Neural cell (in vitro differentiated cells): ENCODE measurements around the gene OTOG. TPM values are rescaled to one million over a fixed set of nuclear protein-coding genes. Genes with fewer than 3 reads are reported as not detected.

ENCODE experiments used
- H2AFZ ChIP-seq: fragments of 200-600, 300-800 bp; sonication (generic), shearing (Covaris generic); 2 replicates; pipeline ENCODE4 v1.6.0; 2014; ENCODE audit warnings: low read depth, mild to moderate bottlenecking, antibody characterized with exemption, low read length, moderate library complexity
- H3F3A ChIP-seq: fragments of 200-600 bp; shearing (Covaris generic); 2 replicates; pipeline ENCODE4 v1.6.1; 2016; ENCODE audit warnings: mild to moderate bottlenecking, moderate library complexity, mixed read lengths, antibody characterized with exemption, low read length; ENCODE audit not compliant: insufficient read depth, poor library complexity, severe bottlenecking
- H3K27ac ChIP-seq: fragments of 200-600, 300-800 bp; sonication (generic), shearing (Covaris generic); 2 replicates; pipeline ENCODE4 v1.5.1; 2014; ENCODE audit warnings: mild to moderate bottlenecking, low read length, moderate library complexity
- H3K27me3 ChIP-seq: fragments of 300-800, 200-600 bp; sonication (generic), shearing (Covaris generic); 2 replicates; pipeline ENCODE4 v1.6.0; 2014; ENCODE audit warnings: mild to moderate bottlenecking, low read depth, low read length, moderate library complexity; ENCODE audit not compliant: insufficient read depth
- H3K36me3 ChIP-seq: fragments of 300-800, 200-600 bp; sonication (generic), shearing (Covaris generic); 2 replicates; pipeline ENCODE4 v1.5.1; 2014; ENCODE audit warnings: mild to moderate bottlenecking, antibody characterized with exemption, low read length, moderate library complexity; ENCODE audit not compliant: insufficient read depth
- H3K4me2 ChIP-seq: fragments of 300-800, 200-600 bp; sonication (generic), shearing (Covaris generic); 2 replicates; pipeline ENCODE4 v1.6.0; 2014; ENCODE audit warnings: mild to moderate bottlenecking, low read length
- H3K4me3 ChIP-seq: fragments of 300-800, 200-600 bp; sonication (generic), shearing (Covaris generic); 2 replicates; pipeline ENCODE4 v1.5.1; 2014; ENCODE audit warnings: mild to moderate bottlenecking, low read length, moderate library complexity
- H3K79me2 ChIP-seq: fragments of 200-600 bp; shearing (Covaris generic); replicated peaks from 2 replicates; pipeline ENCODE4 v1.6.0; 2014; ENCODE audit warnings: mild to moderate bottlenecking, low read length, moderate library complexity; ENCODE audit not compliant: insufficient read depth
- H3K9ac ChIP-seq: fragments of 300-800, 200-600 bp; sonication (generic), shearing (Covaris generic); 2 replicates; pipeline ENCODE4 v1.6.1; 2016; ENCODE audit warnings: mild to moderate bottlenecking, low read length, mixed read lengths
- H3K9me2 ChIP-seq: fragments of 200-600 bp; shearing (Covaris generic); 2 replicates; pipeline ENCODE4 v1.6.1; 2016; ENCODE audit warnings: mild to moderate bottlenecking, low read length, mixed read lengths; ENCODE audit not compliant: insufficient read depth
- H3K9me3 ChIP-seq: fragments of 200-600, 300-800 bp; sonication (generic), shearing (Covaris generic); 2 replicates; pipeline ENCODE4 v1.6.1; 2016; ENCODE audit warnings: mild to moderate bottlenecking, mixed run types, low read length, moderate library complexity, mixed read lengths
- H4K20me1 ChIP-seq: fragments of 200-600 bp; shearing (Covaris generic); 2 replicates; pipeline ENCODE4 v1.6.1; 2016; ENCODE audit warnings: mild to moderate bottlenecking, mixed run types; ENCODE audit not compliant: insufficient read depth
- CTCF ChIP-seq: fragments of 450-650 bp; IDR thresholded peaks from 2 replicates; pipeline ENCODE4 v1.5.1; 2014; ENCODE audit warnings: antibody characterized with exemption, mild to moderate bottlenecking, moderate library complexity; ENCODE audit not compliant: poor library complexity, severe bottlenecking
- EP300 ChIP-seq: fragments of 450-650 bp; conservative IDR thresholded peaks from 2 replicates; pipeline ENCODE4 v1.6.1; 2014; ENCODE audit warnings: antibody characterized with exemption, mild to moderate bottlenecking, moderate library complexity; ENCODE audit not compliant: poor library complexity, severe bottlenecking
- EZH2 ChIP-seq: fragments of 200-600, 300-800 bp; shearing (Covaris generic), sonication (generic); IDR thresholded peaks from 2 replicates; pipeline ENCODE4 v1.6.1; 2014; ENCODE audit warnings: antibody characterized with exemption, low read length, borderline replicate concordance, mild to moderate bottlenecking; ENCODE audit not compliant: insufficient read depth, poor library complexity, severe bottlenecking
- MXI1 ChIP-seq: fragments of 450-650 bp; conservative IDR thresholded peaks from 2 replicates; pipeline ENCODE4 v1.6.1; 2014; ENCODE audit warnings: antibody characterized with exemption, mild to moderate bottlenecking; ENCODE audit not compliant: poor library complexity, severe bottlenecking
- POLR2AphosphoS5 ChIP-seq: IDR thresholded peaks from 2 replicates; pipeline ENCODE4 v1.6.1; 2012
- RAD21 ChIP-seq: fragments of 450-650 bp; conservative IDR thresholded peaks from 2 replicates; pipeline ENCODE4 v1.6.1; 2014; ENCODE audit warnings: antibody characterized with exemption, mild to moderate bottlenecking, moderate library complexity
- REST ChIP-seq: IDR thresholded peaks from 2 replicates; pipeline ENCODE4 v1.6.1; 2012; ENCODE audit warnings: borderline replicate concordance
- SMC3 ChIP-seq: fragments of 450-650 bp; conservative IDR thresholded peaks from 2 replicates; pipeline ENCODE4 v1.6.1; 2014; ENCODE audit warnings: antibody characterized with exemption, mild to moderate bottlenecking, moderate library complexity; ENCODE audit not compliant: poor library complexity
- TAF1 ChIP-seq: IDR thresholded peaks from 2 replicates; pipeline ENCODE4 v1.6.1; 2012; ENCODE audit warnings: low read depth
- polyA plus RNA-seq: library from polyadenylated mRNA; depleted of rRNA; stranded (reverse); fragments of >200 nt; gene quantifications from 2 replicates; pipeline ENCODE4 v1.2.3, GENCODE V29; 2014

The OTOG gene
- polyA plus RNA-seq, 1 donor from 2014 or later = not detected

GRCh38 chr11:17633987-17634775 lies 87.1 kb downstream of the OTOG start:
- H2AFZ ChIP-seq = no peak overlapping the region
- H3K27ac ChIP-seq = no peak overlapping the region
- no peaks in the 10 kb centered on the region for H3K36me3 ChIP-seq
- TF ChIP-seq SMC3 (no peak), REST (no peak), RAD21 (no peak), MXI1 (no peak), POLR2AphosphoS5 (no peak), TAF1 (no peak)
- no peaks in the 10 kb centered on the region for H3K27me3 ChIP-seq
- no peak overlapping the region for H3K4me2 ChIP-seq
- H3K4me3 ChIP-seq = no peak overlapping the region
- no peaks in the 10 kb centered on the region for H3K9me2 ChIP-seq
- H3K79me2 ChIP-seq = no peaks in the 10 kb centered on the region
- H3F3A ChIP-seq = no peaks in the 10 kb centered on the region
- no peak overlapping the region for H3K9ac ChIP-seq
- H3K9me3 ChIP-seq = no peaks in the 10 kb centered on the region
- H4K20me1 ChIP-seq = no peaks in the 10 kb centered on the region

- Histone ChIP-seq H3K9ac (no peak overlapping the region), H2AFZ (no peak overlapping the region), H3K4me3 (no peak overlapping the region), H3K79me2 (no peaks in the 10 kb centered on the region), H3F3A (no peaks in the 10 kb centered on the region), H3K27me3 (no peaks in the 10 kb centered on the region), H4K20me1 (no peaks in the 10 kb centered on the region), H3K9me2 (no peaks in the 10 kb centered on the region), H3K9me3 (no peaks in the 10 kb centered on the region), H3K4me2 (no peak overlapping the region), H3K36me3 (no peaks in the 10 kb centered on the region), H3K27ac (no peak overlapping the region)
- TF ChIP-seq EP300 = no peak
- no peak for TF ChIP-seq MXI1
- TF ChIP-seq SMC3 = no peak
- no peak for TF ChIP-seq POLR2AphosphoS5
- TF ChIP-seq TAF1 = no peak
Observed at GRCh38 chr11:17634776-17635550, 87.9 kb downstream of the OTOG start.

GRCh38 chr11:17635551-17635938 lies 88.5 kb downstream of the OTOG start:
- Histone ChIP-seq H3K36me3 (no peaks in the 10 kb centered on the region), H3K27ac (no peak overlapping the region), H3K79me2 (no peaks in the 10 kb centered on the region), H3K4me2 (no peak overlapping the region), H3K9me2 (no peaks in the 10 kb centered on the region), H4K20me1 (no peaks in the 10 kb centered on the region), H3K9ac (no peak overlapping the region), H3K27me3 (no peaks in the 10 kb centered on the region), H3K9me3 (no peaks in the 10 kb centered on the region), H3F3A (no peaks in the 10 kb centered on the region), H3K4me3 (no peak overlapping the region), H2AFZ (no peak overlapping the region)
- TF ChIP-seq POLR2AphosphoS5 = no peak
- TF ChIP-seq SMC3 = no peak
- no peak for TF ChIP-seq EZH2
- TF ChIP-seq REST = no peak
- TF ChIP-seq RAD21 = no peak
- no peak for TF ChIP-seq TAF1
- TF ChIP-seq CTCF = no peak
- no peak for TF ChIP-seq MXI1
- no peak for TF ChIP-seq EP300
